GM21576 (cell line): Measurements from ENCODE around the gene KRT79.
"Not testable (repeated sequence)": the region's sequence is repeated elsewhere in the genome, so short reads cannot be mapped to it uniquely, and the experiment has no call there.

ENCODE experiments used
- ATAC-seq: cut with Tn5 transposase; IDR thresholded peaks from one replicate; pipeline ENCODE4 v1.9.1; 2021; ENCODE audit warnings: mild to moderate bottlenecking, moderate library complexity; ENCODE audit not compliant: unreplicated experiment

The KRT79 gene

DNA sequence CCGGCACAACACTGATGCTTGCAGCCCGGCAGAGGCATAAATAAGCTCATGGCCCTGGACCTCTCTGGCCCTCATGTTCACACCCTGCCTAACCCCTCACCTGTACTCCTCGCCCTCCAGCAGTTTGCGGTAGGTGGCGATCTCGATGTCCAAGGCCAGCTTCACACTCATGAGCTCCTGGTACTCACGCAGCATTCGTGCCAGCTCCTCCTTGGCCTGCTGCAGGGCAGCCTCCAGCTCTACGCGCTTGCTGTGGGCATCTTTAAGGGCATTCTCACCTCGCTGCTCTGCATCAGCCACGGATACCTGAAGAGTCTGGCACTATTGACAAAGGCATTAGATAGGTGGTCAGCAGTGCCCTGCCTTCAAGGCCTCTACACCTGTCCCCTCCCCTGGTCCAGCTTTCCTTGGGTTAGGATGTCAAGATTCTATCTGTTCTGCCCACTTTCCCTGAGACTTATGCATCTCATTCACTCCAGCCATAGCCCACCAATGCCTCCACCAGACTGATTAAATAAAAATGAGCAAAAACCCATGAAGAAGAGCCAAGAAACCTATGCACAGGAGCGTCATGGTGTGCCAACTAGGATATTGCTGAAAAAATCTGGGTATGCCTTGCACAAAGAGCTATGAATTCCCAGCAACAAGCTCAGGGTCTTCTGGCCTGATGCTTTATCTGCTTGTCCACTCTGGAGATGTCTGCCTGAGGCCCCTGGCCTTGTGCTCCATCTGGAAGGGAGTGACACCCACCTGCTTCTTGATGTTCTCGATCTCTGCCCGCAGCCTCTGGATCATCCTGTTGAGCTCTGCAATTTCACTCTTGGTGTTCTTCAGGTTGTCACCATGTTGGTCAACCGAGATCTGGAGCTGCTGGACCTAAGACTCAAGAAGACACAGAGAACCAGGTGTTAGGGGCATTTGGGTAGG lies 26.3 kb downstream of the KRT79 start:
- no peak for ATAC-seq

GRCh38 chr12:52806821-52807543 lies 27.1 kb downstream of the KRT79 start:
- no peak for ATAC-seq

- ATAC-seq, result no peak
Measured at GRCh38 chr12:52806169-52806811, 27.8 kb downstream of the KRT79 start.

- no peak for ATAC-seq
Measured at GRCh38 chr12:52805739-52806138, 28.4 kb downstream of the KRT79 start.

GRCh38 chr12:52805000-52805399 lies 29.1 kb downstream of the KRT79 start:
- ATAC-seq, result no peak

- no peak for ATAC-seq
Measured at GRCh38 chr12:52802442-52802841, 31.7 kb downstream of the KRT79 start.

DNA sequence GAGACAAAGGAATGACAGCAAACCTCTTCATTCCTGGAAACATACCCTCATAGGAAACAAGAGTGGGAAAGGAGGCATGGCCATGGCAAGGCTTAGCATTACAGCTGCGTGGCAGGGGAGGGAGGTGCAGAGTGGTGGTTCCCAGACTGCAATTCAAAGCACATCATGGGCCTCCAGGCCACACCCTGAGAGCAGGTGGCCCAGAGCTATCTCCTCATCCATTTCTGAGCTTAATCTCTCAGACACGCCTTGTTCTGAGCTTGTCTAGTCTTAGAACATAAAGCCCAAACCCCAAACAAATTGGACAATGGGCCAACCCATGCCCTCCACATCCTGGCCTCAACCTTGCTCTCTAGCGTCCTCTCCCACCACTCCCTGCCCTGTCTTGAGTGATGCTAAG lies 32.3 kb downstream of the KRT79 start:
- no peak for ATAC-seq

DNA sequence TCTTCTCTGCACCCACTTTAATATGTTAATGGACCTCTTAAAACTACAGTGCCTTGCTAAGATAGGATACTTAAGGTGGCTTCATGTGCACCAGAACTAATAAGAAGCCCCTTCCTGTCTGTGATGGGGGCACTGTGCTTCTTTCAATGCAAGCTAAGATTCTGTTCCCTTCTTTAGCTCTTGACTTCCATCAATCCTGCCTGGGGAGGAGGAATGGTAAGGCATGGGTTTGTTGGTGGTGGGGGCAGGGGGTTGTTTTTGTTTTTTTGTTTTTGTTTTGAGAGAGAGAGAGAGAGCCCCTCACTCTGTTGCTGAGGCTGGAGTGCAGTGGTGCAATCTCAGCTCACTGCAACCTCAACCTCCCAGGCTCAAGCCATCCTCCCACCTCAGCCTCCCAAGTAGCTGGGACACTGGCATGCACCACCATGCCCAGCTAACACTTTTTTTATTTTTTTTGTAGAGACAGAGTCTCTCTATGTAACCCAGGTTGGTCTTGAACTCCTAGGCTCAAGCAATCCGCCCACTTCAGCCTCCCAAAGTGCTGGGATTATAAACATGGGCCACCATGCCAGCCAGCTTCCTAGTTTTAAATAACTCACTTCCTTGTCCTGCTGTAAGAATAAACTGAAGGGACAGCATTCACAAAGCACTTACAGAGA lies 33.7 kb downstream of the KRT79 start:
- ATAC-seq, result no peak

GRCh38 chr12:52799505-52800211 lies 34.5 kb downstream of the KRT79 start:
- no peak for ATAC-seq

DNA sequence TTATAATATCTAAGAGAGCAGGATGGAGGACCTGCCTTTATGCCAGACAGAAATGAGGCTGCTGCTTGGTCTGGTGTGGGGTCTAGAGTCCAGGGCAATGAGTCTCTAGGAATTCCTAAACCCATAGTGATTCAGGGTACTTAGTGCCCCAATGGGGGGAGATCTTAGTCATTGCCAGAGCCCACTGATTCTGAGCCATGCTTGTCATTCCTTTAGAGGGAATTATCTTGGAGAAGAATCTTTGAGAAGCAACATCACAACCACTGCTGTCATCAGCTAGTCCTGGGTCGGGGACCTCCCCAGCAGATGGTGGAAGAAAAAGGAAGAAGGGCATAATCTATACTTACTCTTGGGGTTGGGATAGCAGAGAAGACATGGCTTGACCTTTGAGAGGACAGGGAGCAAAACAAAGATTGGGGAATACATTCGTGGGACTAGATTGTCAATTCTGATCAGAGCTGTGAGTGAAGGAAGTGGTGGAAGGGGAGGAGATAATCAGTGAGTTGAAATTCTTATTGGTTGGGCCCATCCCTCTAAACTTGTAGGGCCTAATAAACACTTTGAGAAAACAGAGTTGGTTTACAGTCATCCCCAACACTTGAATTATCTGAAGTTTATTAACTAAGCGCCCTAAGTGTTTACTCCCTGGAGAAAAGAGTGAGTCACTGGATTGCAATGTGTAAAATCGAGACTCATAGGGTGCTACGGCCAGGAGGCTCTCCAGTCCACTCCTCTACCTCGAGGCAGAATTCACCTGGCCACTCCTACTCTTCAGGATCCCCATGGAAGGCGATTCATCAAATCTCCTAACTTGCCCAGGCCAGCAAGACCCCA lies 35.2 kb downstream of the KRT79 start:
- no peak for ATAC-seq

DNA sequence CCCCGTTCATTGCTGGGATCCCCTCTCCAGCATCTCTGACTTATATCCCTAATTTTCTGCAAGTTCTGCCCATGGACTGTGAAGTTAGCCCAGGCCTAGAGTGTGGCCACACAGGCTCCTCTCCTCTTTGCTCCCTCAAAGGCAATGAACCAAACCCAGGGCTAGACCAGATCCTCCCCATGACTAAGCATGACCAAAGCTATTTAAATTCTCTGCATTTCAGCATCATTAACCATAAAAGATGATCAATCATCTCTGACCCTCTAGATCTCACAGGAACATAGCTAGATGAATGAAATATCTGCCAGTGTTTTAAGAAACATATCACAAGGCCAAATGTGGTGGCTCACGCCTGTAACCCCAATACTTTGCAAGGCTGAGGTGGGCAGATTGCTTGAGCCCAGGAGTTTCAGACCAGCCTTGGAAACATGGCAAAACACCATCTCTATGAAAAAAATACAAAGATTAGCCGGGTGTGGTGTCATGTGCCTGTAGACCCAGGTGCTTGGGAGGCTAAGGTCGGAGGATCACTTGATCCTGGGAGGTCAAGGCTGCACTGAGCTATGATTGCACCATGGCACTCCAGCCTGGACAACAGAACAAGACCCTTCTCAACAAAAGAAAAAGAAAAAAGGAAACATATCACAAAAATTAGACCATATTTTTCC lies 36.0 kb downstream of the KRT79 start:
- no peak for ATAC-seq

- ATAC-seq, result no peak
Measured at GRCh38 chr12:52797529-52797894, 36.6 kb downstream of the KRT79 start.

DNA sequence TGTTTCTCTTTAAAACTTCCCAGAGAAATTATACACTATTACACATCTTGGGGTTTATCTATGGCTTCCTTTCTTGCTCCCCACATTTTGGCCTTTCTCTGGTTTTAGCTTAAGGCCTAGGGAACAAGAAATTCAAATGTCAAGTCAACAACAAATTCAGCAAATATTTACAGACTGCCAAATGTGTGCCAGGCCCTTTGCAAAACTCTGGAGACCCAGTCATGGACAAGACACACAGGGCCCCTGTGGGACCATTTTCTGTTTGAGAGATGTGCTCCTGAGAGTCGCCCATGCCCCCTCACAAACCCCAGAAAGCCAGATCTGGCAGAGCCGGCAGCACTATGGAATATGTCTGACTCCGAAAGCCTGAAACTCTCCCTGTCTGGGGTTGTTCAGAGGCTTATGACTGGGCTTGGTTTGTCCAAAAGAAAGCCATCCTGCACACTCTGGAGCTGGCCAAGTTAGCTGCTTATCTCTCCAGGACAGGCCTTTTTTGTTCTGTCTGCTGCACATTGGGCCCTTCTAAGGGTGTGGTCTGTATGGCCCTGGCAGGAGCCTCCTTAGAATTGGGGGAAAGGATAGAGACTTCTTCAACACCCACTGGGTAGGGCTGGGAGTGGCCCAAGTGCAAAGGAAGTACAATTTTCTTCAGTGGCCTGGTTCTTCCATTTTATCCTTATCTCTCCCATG lies 37.1 kb downstream of the KRT79 start:
- no peak for ATAC-seq

DNA sequence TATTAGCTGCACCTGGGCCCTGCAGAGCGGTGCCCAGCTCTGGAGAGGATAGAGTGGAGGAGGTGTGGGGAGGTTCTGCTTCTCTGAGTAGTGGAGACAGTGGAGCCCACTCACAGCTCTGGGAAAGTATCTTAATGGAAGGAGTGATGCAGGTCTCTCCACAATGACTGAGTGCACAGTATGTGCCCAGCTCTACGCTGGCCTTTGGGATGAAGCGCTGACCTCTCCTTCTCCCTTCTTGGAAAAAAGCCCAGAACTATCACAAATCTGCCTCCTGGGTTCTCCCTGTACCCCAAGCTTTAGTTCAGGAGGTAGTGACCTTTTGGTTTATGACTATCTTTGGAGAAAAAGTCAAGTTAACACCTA lies 37.7 kb downstream of the KRT79 start:
- no peak for ATAC-seq

DNA sequence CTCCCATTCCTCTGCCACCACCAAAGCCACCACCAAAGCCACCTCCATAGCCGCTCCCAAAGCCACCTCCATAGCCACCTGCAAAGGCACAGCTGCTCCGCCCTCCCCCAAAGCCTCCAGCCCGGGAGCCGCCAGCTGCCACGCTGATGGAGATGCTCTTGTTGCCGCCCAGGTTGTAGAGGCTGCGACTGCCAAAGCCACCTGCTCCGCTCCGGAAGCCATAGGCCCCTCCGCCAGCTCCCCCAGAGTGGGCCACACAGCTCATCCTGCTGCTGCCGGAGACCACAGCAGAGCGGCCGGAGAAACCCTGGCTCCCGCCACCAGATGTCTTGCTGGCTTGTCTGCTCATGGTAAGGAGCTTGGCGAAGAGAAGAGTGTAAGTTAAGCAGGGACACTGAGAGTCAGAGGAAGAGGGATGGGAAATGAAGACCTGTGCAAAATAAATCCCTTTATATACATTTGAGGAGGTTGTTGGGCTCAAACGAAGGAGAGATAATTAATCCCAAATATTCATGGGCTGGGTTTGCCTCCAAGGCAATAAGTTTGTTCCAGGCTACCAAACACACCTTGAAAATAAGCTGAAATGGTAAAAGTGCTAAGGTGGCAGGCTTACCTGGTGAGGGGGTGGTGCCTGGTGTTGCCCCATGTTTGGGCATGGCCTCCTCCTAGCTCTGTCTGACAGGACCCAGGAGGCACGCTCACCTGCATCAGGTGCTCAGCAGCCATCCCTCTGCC lies 38.2 kb downstream of the KRT79 start, which contains the start of gene KRT3:
TSS of gene KRT3 (minus strand) at position 424 of the 735 bp plus-strand sequence. CDS start at position 349, 75 bp downstream.
- no peak for ATAC-seq

GRCh38 chr12:52795332-52795674 lies 38.8 kb downstream of the KRT79 start:
- not testable (repeated sequence) for ATAC-seq

GRCh38 chr12:52794479-52795331 lies 39.4 kb downstream of the KRT79 start:
- ATAC-seq, result no peak
